Measurements from ENCODE around the gene OSBPL10.

OSBPL10 gene

DNA sequence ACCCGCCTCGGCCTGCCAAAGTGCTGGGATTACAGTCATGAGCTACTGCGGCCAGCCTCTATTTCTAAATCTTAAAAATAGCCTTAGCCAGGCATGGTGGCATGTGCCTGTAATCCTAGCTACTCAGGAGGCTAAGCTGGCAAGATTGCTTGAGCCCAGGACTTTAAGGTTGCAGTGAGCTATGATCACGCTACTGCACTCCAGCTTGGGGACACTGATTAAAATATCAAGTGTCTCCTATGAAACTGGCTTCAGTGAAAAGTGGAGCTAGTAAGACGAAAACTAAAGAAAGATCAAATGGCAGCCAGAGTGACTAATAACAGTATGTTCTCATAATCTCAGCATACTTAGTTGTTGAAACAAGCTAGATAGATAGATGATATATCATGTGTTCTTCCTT is 335.8 kb downstream of the OSBPL10 start:
- no peak for DNase-seq

DNA sequence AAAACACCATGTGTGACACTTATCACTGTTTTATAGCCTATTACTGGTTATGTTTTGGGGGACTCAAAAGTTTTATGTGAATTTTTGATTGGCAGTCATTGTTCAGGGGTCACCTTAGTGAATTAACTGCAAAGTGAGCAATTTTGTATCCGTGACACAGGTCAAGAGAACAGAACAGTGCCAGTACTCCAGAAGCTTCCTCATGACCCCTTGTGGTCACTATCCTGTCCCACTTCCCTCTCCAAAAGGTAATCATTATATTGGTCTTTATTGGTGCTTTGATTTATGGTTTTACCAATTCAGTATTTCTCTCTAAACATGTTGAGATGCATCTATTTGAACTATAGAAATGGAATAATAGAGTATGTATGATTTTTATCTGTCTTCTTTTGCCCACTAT is 341.2 kb downstream of the OSBPL10 start:
- no peak for DNase-seq

- DNase-seq: no peak
Observed at GRCh38 chr3:31636694-31637442, 344.2 kb downstream of the OSBPL10 start.

- DNase-seq: no peak
Observed at GRCh38 chr3:31636049-31636448, 345.0 kb downstream of the OSBPL10 start.

- no peak for DNase-seq
Observed at GRCh38 chr3:31635545-31635944, 345.5 kb downstream of the OSBPL10 start.

- no peak for DNase-seq
Observed at GRCh38 chr3:31634476-31634875, 346.6 kb downstream of the OSBPL10 start.

- DNase-seq: no peak
Observed at GRCh38 chr3:31629054-31629453, 352.0 kb downstream of the OSBPL10 start.

GRCh38 chr3:31625358-31625757 is 355.7 kb downstream of the OSBPL10 start:
- no peak for DNase-seq

DNA sequence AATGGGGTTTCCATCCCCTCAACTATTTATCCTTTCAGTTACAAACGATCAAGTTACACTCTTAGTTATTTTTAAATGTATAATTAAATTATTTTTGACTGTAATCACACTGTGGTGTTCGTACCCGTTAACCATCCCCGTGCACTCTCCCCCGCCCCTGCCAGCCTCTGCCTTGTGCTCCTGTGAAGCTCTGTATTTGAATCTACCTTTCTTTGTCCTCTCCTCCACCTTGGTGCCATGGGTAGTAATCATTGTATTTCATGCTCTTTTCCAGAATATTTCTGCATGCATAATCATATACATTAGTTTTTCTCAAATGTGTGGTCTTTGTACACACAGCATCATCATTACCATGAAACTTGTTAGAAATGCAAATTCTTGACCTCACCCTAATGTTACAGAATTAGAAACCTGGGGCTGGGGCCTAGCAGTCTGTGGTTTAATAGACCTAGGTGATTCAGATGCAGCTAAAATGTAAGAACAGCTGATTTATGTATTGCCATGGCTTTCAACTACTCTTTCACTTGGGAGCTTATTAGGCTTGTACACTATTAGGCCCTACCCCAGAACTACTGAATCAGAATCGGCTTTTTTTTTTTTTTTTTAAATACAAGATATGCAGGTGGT is 356.9 kb downstream of the OSBPL10 start:
- no peak for DNase-seq

- no peak for DNase-seq
Observed at GRCh38 chr3:31622636-31623288, 358.3 kb downstream of the OSBPL10 start.

GRCh38 chr3:31621314-31621713 is 359.7 kb downstream of the OSBPL10 start:
- no peak for DNase-seq

GRCh38 chr3:31620656-31621055 is 360.4 kb downstream of the OSBPL10 start:
- no peak for DNase-seq

DNA sequence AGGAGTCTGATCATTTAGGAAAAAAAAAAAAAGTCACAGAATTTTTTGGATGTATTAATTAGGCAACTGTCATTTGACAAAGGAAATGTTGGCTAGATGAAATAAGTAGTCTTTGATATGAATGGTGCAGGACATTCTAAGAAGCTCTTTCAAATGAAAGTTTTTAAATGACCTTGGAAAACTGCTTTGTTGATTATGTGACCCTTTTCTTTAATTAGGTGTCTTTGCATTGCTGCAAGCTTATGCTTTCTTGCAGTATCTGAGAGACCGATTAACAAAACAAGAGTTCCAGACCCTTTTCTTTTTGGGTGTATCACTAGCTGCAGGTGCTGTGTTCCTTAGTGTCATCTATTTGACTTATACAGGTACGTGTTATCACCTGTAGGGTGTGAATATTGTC is 364.4 kb downstream of the OSBPL10 start:
- DNase-seq: no peak

- DNase-seq: no peak
Observed at GRCh38 chr3:31615071-31615875, 365.8 kb downstream of the OSBPL10 start.

DNA sequence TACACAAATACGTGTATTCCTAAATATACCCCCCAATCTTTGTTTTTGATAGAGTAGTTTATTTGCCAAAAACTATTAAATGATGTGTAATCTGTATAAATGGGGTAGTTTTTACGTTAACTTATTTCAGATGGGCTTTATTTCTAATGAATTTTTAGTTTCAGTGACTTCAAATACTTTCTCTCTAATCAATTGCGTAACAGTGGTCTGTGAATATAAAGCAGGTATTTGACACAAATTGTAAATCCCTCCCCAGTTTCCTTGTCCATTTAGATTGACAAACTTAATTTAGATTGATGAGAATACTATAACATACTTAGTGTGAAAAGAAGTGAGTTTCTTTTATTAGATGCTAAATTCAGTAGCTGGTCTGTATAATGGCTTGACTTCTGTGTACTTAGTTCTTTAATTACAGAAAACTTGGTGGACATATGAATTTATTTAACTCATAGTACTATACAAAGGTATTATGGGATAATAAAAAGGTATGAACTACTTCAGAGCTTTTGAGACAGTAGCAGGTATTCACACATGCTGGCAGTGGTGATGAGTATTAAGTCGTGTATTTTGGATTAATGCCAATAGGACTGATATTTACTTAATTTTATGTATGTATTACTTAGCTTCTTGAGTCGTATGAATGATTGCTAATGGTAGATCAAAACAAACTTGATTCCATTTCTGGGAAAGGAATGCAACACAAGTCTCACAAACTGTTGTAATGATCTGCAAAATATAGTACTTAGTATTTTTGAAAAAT is 366.7 kb downstream of the OSBPL10 start:
- no peak for DNase-seq

DNA sequence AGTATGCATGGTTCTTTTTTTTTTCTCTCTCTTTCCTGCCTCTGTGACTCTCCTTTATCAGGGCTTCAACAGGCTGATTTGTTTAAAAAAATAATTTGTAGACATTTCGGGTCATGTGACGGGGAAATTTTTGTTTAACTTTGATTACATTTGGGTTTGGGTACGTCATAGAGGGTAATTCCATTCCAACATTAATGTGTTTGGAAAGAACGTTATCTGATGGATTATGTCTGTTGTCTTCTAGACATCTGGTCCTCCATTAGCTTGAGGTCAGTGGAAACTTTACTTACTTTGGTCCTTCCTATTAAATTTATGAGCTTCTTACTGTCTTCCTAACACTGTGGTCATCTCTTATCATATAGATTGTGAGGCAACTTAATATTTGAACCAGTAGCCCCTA is 367.4 kb downstream of the OSBPL10 start:
- no peak for DNase-seq

DNA sequence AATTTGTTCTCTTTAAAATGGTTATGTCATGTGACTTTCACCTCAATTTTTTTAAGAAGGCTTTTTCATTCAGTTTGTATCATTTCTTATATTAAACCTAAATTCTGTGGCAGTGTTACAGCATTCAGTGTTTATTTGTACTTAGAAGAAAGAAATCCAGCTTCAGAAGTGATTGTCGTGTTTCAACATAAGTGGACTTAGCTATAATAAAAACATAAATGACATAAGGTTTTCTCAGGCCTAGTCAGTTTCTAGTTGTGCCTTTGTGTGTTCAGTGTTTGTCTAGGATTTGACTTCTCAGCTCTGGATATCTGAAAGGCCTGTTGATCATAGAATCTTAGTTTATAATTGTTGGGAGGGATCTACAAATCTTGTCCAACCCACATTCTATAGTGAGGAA is 367.9 kb downstream of the OSBPL10 start:
- no peak for DNase-seq

Measured in activated gamma-delta T cell (primary cell).